ENCODE measurements around the gene ELP2.
"Not testable (repeated sequence)": the region's sequence is repeated elsewhere in the genome, so short reads cannot be mapped to it uniquely, and the experiment has no call there.

ELP2 gene

GRCh38 chr18:36157441-36157840 lies 27.7 kb downstream of the ELP2 start:
- DNase-seq (ENCODE audit: low read depth) = peak; percentile 31

GRCh38 chr18:36158266-36158867 lies 28.7 kb downstream of the ELP2 start:
- DNase-seq (ENCODE audit: low read depth) = peak; percentile 76

- no peak for DNase-seq (ENCODE audit: low read depth)
These were observed 31.3 kb downstream of the ELP2 start for GRCh38 chr18:36160959-36161371.

- DNase-seq (ENCODE audit: low read depth) = no peak
These were observed 33.3 kb downstream of the ELP2 start for GRCh38 chr18:36162981-36163380.

- DNase-seq (ENCODE audit: low read depth) = no peak
These were observed 38.1 kb downstream of the ELP2 start for GRCh38 chr18:36167692-36168218.

GRCh38 chr18:36168296-36168695 lies 38.6 kb downstream of the ELP2 start:
- DNase-seq (ENCODE audit: low read depth) = not testable (repeated sequence)

GRCh38 chr18:36169938-36170337 lies 40.2 kb downstream of the ELP2 start:
- DNase-seq (ENCODE audit: low read depth) = no peak

GRCh38 chr18:36175481-36175880 lies 45.8 kb downstream of the ELP2 start:
- no peak for DNase-seq (ENCODE audit: low read depth)

- DNase-seq (ENCODE audit: low read depth) = no peak
These were observed 46.5 kb downstream of the ELP2 start for GRCh38 chr18:36176177-36176584.

- peak; percentile 65 for DNase-seq (ENCODE audit: low read depth)
These were observed 47.0 kb downstream of the ELP2 start for GRCh38 chr18:36176711-36177110.

- DNase-seq (ENCODE audit: low read depth) = no peak
These were observed 48.2 kb downstream of the ELP2 start for GRCh38 chr18:36177913-36178312.

- peak; percentile 87 for DNase-seq (ENCODE audit: low read depth)
These were observed 50.1 kb downstream of the ELP2 start for GRCh38 chr18:36179562-36180355.

- no peak for DNase-seq (ENCODE audit: low read depth)
These were observed 51.7 kb downstream of the ELP2 start for GRCh38 chr18:36181441-36181840.

GRCh38 chr18:36181898-36182506 lies 52.3 kb downstream of the ELP2 start:
- no peak for DNase-seq (ENCODE audit: low read depth)

- no peak for DNase-seq (ENCODE audit: low read depth)
These were observed 53.3 kb downstream of the ELP2 start for GRCh38 chr18:36183033-36183432.

- DNase-seq (ENCODE audit: low read depth) = no peak
These were observed 54.3 kb downstream of the ELP2 start for GRCh38 chr18:36183987-36184386.

GRCh38 chr18:36185157-36185556 lies 55.5 kb downstream of the ELP2 start:
- no peak for DNase-seq (ENCODE audit: low read depth)

- DNase-seq (ENCODE audit: low read depth) = no peak
These were observed 56.3 kb downstream of the ELP2 start for GRCh38 chr18:36185901-36186460.

GRCh38 chr18:36186461-36187192 lies 56.9 kb downstream of the ELP2 start:
- peak; percentile 24 for DNase-seq (ENCODE audit: low read depth)

- DNase-seq (ENCODE audit: low read depth) = peak; percentile 60
These were observed 57.6 kb downstream of the ELP2 start, which contains the start of gene MOCOS for GRCh38 chr18:36187193-36187825. Gene MOCOS (plus strand): TSS chr18:36187497. CDS start chr18:36187540, 43 bp downstream.

Measured in fibroblast of gingiva (primary cell).